Adipocyte (in vitro differentiated cells): ENCODE results near the gene TECTA.

Experiments used
- DNase-seq: peaks from one replicate; pipeline ENCODE4 v3.0.0-alpha.2; 2015; ENCODE audit warnings: low read depth
- H3K27me3 ChIP-seq: replicated peaks from 2 replicates; pipeline ENCODE4 v1.7.0; 2013; ENCODE audit warnings: mild to moderate bottlenecking, low read length, moderate library complexity; ENCODE audit not compliant: control insufficient read depth, insufficient read depth
- H3K36me3 ChIP-seq: 2 replicates; pipeline ENCODE4 v1.7.0; 2013; ENCODE audit warnings: low read length, mild to moderate bottlenecking, moderate library complexity; ENCODE audit not compliant: control insufficient read depth, insufficient read depth, severe bottlenecking
- H3K4me1 ChIP-seq: 2 replicates; pipeline ENCODE4 v1.7.0; 2013; ENCODE audit warnings: mild to moderate bottlenecking, low read length, moderate library complexity; ENCODE audit not compliant: control insufficient read depth, insufficient read depth
- H3K4me3 ChIP-seq: 2 replicates; pipeline ENCODE4 v1.7.0; 2013; ENCODE audit warnings: mild to moderate bottlenecking, low read length, moderate library complexity
- H3K9ac ChIP-seq: 2 replicates; pipeline ENCODE4 v1.7.0; 2013; ENCODE audit warnings: mild to moderate bottlenecking, low read length, moderate library complexity
- H3K9me3 ChIP-seq: 2 replicates; pipeline ENCODE4 v1.7.0; 2013; ENCODE audit warnings: mild to moderate bottlenecking, low read length, moderate library complexity; ENCODE audit not compliant: control insufficient read depth

The TECTA gene, protein sequence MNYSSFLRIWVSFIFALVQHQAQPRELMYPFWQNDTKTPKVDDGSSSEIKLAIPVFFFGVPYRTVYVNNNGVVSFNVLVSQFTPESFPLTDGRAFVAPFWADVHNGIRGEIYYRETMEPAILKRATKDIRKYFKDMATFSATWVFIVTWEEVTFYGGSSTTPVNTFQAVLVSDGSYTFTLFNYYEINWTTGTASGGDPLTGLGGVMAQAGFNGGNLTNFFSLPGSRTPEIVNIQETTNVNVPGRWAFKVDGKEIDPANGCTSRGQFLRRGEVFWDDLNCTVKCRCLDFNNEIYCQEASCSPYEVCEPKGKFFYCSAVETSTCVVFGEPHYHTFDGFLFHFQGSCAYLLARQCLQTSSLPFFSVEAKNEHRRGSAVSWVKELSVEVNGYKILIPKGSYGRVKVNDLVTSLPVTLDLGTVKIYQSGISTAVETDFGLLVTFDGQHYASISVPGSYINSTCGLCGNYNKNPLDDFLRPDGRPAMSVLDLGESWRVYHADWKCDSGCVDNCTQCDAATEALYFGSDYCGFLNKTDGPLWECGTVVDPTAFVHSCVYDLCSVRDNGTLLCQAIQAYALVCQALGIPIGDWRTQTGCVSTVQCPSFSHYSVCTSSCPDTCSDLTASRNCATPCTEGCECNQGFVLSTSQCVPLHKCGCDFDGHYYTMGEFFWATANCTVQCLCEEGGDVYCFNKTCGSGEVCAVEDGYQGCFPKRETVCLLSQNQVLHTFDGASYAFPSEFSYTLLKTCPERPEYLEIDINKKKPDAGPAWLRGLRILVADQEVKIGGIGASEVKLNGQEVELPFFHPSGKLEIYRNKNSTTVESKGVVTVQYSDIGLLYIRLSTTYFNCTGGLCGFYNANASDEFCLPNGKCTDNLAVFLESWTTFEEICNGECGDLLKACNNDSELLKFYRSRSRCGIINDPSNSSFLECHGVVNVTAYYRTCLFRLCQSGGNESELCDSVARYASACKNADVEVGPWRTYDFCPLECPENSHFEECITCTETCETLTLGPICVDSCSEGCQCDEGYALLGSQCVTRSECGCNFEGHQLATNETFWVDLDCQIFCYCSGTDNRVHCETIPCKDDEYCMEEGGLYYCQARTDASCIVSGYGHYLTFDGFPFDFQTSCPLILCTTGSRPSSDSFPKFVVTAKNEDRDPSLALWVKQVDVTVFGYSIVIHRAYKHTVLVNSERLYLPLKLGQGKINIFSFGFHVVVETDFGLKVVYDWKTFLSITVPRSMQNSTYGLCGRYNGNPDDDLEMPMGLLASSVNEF (N-terminal part only)

DNA sequence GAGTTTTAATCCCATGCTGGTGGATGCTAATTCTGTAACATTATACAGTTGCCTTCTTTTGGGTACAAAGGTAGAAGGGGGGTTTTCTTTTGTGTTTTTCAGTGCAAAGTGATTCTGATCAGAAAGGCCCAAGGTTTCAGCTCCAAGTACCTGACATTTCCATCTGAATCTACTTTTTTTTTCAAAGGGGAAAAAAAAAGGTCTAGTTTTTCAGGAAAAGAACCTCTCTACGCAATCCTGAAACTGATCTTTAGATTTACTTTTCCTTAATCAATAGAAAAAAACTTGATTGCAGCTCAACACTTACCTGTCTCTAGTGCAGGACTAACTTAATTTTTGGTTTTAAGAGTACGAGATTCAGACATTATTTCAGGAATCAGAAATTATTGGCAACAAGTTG is at the start of gene TECTA:
TSS of gene TECTA (plus strand) at position 301 of the 400 bp plus-strand sequence. CDS start 1,423 bp downstream, outside the sequence.
- Histone ChIP-seq H3K9ac (no peak within 1 kb of the TSS), H3K4me3 (no peak within 1 kb of the TSS), H3K27me3 (no peaks in the 10 kb centered on the region), H3K36me3 (no peaks in the 10 kb centered on the region), H3K9me3 (no peaks in the 10 kb centered on the region), H3K4me1 (peaks cover 15% of the 10 kb centered on the region)
- DNase-seq = no peak

DNA sequence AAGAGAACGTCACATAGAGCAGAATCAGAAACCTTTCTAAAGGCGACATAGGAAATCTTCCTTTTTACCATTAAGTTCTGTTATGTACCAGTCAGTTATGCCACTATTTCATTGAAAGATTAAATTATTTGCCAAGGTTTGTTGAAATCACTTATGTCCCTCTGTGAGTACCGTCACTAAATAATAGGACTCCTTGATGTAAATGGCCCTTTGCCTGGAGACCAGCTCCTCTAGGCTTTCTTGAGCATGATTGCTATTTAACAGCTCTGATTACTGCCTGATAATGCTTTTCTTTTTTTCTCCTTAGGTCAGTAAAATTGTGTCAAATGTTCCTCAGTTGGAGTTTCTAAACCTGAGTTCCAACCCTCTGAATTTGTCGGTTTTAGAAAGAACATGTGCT is 47.8 kb upstream of the TECTA start:
- Histone ChIP-seq H3K9me3 (no peaks in the 10 kb centered on the region), H3K4me3 (no peak overlapping the region), H3K4me1 (no peaks in the 10 kb centered on the region), H3K9ac (no peak overlapping the region), H3K27me3 (no peaks in the 10 kb centered on the region), H3K36me3 (peaks cover 78% of the 10 kb centered on the region)
- DNase-seq = no peak

DNA sequence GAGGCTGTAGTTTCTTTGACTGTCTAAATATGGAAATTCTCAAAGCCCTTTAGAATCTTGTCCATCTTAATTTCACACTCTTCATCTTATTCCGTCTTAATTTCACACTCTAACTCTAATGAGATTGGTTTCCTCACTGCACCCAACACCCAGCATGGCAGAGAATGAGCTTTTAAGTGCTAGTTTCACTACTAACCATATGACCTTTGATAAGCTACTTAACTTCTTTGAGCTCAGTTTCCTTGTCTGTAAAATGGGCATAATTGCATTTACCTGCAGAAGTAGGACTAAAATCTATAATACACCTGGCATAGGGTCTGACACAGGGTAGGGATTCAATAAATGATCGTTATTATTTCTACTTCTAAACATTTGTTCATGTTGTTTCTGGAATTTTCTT is 46.8 kb upstream of the TECTA start:
- no peak overlapping the region for H3K9ac ChIP-seq
- no peaks in the 10 kb centered on the region for H3K4me1 ChIP-seq
- no peak for DNase-seq
- H3K36me3 ChIP-seq = peaks cover 79% of the 10 kb centered on the region
- H3K4me3 ChIP-seq = no peak overlapping the region
- H3K9me3 ChIP-seq = no peaks in the 10 kb centered on the region
- no peaks in the 10 kb centered on the region for H3K27me3 ChIP-seq

DNA sequence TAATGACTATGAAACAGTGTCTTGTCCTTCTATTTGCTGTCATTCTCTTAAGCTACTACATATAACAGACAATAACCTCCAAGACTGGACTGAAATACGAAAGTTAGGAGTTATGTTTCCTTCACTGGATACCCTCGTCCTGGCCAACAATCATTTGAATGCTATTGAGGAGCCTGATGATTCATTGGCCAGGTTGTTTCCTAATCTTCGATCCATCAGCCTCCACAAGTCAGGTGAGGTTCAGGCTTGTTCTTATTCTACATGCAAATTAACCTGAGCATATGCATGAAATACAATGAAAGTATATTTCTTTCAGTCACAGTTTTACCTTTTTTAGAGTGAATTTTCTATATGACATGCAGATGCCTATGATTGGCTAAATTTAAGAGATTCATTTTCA is 46.0 kb upstream of the TECTA start:
- no peak for DNase-seq
- Histone ChIP-seq H3K4me1 (no peaks in the 10 kb centered on the region), H3K36me3 (peaks cover 75% of the 10 kb centered on the region), H3K27me3 (no peaks in the 10 kb centered on the region), H3K9ac (no peak overlapping the region), H3K4me3 (no peak overlapping the region), H3K9me3 (no peaks in the 10 kb centered on the region)

DNA sequence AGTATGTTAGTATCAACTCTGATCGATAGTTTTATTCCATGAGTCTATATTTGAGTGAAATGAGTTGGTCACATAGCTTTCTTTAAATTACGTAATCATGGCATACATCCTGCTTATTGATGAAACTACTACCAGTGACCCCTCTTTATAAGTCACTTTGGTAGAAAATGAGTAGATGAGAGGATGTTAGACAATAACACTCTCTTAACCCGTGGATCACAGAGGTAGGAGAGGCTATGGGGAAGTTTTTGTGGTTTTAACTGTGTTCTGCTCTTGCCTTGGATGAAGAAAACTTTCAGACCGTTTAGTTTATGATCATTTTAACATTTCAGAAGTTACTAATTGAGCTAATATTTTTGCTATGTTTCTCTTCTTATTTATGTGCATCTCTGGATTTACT is 43.1 kb upstream of the TECTA start:
- no peak overlapping the region for H3K4me3 ChIP-seq
- no peaks in the 10 kb centered on the region for H3K27me3 ChIP-seq
- no peak overlapping the region for H3K9ac ChIP-seq
- peaks cover 90% of the 10 kb centered on the region for H3K36me3 ChIP-seq
- no peaks in the 10 kb centered on the region for H3K4me1 ChIP-seq
- no peak for DNase-seq
- H3K9me3 ChIP-seq = no peaks in the 10 kb centered on the region

DNA sequence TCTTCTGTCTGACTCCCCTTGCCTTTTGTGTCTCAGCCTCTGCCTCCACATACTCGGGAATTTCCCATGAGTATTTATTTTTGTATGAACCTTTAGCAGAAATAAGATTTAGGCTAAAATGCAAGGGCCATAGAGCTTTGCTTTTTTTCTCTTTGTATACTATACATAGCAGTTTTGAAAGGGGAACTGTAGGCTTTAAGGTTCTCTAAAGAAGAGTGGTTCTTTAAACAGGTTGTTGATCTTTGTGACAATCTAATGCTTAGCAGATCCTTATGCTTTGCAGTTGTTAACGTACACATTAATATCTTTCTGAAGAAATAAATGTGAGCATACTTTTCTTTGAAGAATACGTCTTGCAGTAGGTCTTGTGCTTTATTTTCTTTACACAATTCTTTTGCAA is 42.1 kb upstream of the TECTA start:
- no peak overlapping the region for H3K4me3 ChIP-seq
- DNase-seq = no peak

DNA sequence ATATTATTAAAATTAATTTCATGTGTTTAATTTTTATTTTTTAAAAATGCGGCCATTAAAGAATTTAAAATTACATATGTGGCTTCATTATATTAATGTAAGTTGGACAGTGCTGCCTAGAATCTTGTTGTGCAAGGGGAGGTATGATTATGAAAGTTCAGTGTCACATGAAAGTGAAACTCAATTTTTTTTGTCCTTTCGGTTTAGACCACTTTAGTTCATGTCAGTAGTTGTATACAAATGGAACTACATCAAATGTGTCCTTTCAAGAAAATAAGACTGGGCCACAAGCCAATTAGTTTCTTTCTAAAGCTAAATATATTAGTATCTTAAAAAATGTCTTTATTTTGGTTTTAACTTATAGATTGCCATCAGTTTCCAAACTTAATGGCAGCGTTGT is 41.4 kb upstream of the TECTA start:
- Histone ChIP-seq H3K9ac (no peak overlapping the region), H3K27me3 (no peaks in the 10 kb centered on the region), H3K36me3 (peaks cover 90% of the 10 kb centered on the region), H3K9me3 (no peaks in the 10 kb centered on the region), H3K4me3 (no peak overlapping the region), H3K4me1 (no peaks in the 10 kb centered on the region)
- DNase-seq = no peak

More for the DNA sequence above, 42.1 kb upstream of the TECTA start:
- H3K4me1 ChIP-seq = no peaks in the 10 kb centered on the region
- H3K9me3 ChIP-seq = no peaks in the 10 kb centered on the region
- peaks cover 90% of the 10 kb centered on the region for H3K36me3 ChIP-seq
- no peaks in the 10 kb centered on the region for H3K27me3 ChIP-seq
- H3K9ac ChIP-seq = no peak overlapping the region

DNA sequence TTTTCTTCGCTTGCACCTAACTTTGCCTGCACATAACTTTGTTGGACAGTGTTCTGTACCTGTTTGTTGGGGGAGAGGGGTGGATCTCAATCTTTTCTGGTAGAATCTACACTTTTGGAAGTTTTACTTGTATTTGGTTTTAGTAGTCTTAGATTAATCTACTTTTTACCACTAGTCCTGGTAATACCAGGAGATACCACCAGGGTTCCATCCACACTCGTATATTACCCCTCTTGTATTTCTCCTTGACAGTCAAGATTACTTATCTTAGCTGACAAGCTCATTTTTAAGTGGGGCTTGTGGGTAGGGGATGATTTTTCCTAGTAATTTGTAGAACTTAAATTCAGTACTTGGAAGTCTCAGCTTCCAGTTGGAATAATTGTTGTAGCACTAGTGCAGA is 37.3 kb upstream of the TECTA start:
- Histone ChIP-seq H3K9me3 (no peaks in the 10 kb centered on the region), H3K9ac (no peak overlapping the region), H3K36me3 (peaks cover 84% of the 10 kb centered on the region), H3K4me1 (no peaks in the 10 kb centered on the region), H3K4me3 (no peak overlapping the region), H3K27me3 (no peaks in the 10 kb centered on the region)
- no peak for DNase-seq

DNA sequence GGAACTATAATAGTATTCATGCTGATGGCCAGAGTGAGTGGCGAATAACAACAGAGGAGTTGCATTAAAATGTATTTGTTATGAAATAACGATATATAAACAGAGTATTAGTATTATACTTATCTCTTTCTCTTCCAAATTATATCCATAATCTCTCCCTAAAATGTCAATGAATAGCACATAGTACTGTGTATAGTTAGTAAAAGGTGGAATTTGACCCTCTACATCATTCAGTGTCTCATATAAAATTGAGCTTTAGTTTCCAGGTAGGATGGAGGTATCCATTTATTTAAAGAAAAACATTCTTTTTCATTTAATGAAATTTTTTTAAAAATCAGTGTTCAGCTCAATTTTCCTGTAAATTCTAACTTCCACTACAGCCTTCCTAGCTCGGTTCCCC is 34.4 kb upstream of the TECTA start:
- DNase-seq = no peak
- Histone ChIP-seq H3K9me3 (no peaks in the 10 kb centered on the region), H3K4me1 (no peaks in the 10 kb centered on the region), H3K36me3 (peaks cover 74% of the 10 kb centered on the region), H3K9ac (no peak overlapping the region), H3K27me3 (no peaks in the 10 kb centered on the region), H3K4me3 (no peak overlapping the region)

DNA sequence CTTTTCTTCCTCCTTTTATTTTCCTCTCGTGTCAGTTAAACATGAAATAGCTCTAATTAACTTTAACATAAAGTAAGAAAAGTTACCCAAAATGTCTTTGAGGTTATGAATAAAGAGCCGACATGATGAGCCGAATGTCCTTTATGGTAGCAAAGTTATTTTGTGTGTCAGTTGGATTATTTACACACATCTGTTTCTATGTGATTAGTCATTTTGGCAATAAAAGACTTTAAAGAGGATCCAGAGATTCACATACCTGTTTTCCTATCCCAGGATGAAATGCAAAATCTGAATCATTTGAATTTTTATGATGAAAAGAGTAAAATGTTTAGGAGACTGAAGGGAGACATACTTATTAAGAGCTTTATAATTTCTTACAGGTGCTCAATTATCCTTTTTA is 34.0 kb upstream of the TECTA start:
- Histone ChIP-seq H3K9ac (no peak overlapping the region), H3K36me3 (peaks cover 70% of the 10 kb centered on the region), H3K9me3 (no peaks in the 10 kb centered on the region), H3K4me3 (no peak overlapping the region), H3K27me3 (no peaks in the 10 kb centered on the region), H3K4me1 (no peaks in the 10 kb centered on the region)
- DNase-seq = no peak

DNA sequence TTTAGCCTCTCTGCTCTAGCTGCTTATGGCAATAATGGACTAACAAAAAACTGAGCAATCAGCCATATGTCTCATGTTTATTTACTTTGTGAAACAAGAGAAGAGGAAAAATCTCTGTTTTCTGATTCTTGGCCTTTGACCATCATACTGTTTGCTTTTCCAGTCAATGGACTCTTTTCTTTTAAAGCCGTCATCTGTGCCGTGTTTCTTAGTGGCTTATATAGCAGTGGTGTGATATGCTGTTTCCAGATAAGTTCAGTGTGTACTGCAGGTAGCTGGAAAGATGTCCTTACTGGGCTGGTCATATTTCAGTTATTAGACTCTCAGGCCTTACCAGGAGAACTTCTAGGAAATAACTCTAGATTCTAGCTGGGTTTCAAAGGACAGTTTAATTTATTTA is 33.6 kb upstream of the TECTA start:
- no peaks in the 10 kb centered on the region for H3K27me3 ChIP-seq
- H3K36me3 ChIP-seq = peaks cover 67% of the 10 kb centered on the region
- H3K4me1 ChIP-seq = no peaks in the 10 kb centered on the region
- H3K4me3 ChIP-seq = no peak overlapping the region
- no peak overlapping the region for H3K9ac ChIP-seq
- DNase-seq = peak; percentile 61
- H3K9me3 ChIP-seq = no peaks in the 10 kb centered on the region
